ENCODE results near the gene XPNPEP3.

- TF ChIP-seq CTCF (IDR thresholded peaks at IDR 0.05) (no peak), POLR2A (IDR thresholded peaks at IDR 0.05) (no peak)
Measured at GRCh38 chr22:40939202-40939601, 82.3 kb downstream of the XPNPEP3 start.
